T-helper 22 cell (primary cell): ENCODE data around the gene SGTA.

ENCODE experiments used
- DNase-seq: peaks from one replicate; pipeline ENCODE4 v3.0.0-alpha.2; 2020; ENCODE audit warnings: low read depth

SGTA gene

GRCh38 chr19:2770055-2771013 is 12.7 kb downstream of the SGTA start:
- no peak for DNase-seq

GRCh38 chr19:2769218-2769617 is 13.9 kb downstream of the SGTA start:
- DNase-seq = no peak

- DNase-seq = no peak
Measured at GRCh38 chr19:2768365-2769132, 14.5 kb downstream of the SGTA start.

- no peak for DNase-seq
Measured at GRCh38 chr19:2767688-2768087, 15.4 kb downstream of the SGTA start.

GRCh38 chr19:2766594-2767372 is 16.3 kb downstream of the SGTA start:
- DNase-seq = no peak

GRCh38 chr19:2765376-2765775 is 17.7 kb downstream of the SGTA start:
- DNase-seq = no peak

DNA sequence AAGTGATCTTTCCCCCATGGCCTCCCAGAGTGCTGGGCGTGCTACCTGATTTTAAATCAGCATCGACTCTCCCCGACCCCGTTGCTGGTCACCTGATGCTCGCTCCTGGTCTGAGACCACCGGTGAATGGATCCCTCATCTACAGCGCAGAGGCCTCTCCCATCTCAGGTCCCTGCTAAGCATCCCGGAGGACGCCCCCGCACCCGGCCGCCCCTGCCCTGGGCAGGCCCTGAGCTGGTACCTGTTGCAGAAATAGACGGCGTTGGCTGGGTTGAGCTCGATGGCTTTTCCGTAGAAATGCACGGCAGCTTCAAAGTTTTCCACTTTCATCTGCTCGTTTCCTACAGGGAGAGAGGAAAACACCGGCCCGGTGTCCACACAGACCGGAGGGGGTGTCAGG is 18.1 kb downstream of the SGTA start:
- no peak for DNase-seq

GRCh38 chr19:2763687-2764086 is 19.4 kb downstream of the SGTA start:
- DNase-seq = no peak

GRCh38 chr19:2762783-2763496 is 20.1 kb downstream of the SGTA start:
- no peak for DNase-seq

GRCh38 chr19:2761876-2762782 is 20.9 kb downstream of the SGTA start:
- DNase-seq = no peak

GRCh38 chr19:2761309-2761677 is 21.8 kb downstream of the SGTA start:
- DNase-seq = no peak

DNA sequence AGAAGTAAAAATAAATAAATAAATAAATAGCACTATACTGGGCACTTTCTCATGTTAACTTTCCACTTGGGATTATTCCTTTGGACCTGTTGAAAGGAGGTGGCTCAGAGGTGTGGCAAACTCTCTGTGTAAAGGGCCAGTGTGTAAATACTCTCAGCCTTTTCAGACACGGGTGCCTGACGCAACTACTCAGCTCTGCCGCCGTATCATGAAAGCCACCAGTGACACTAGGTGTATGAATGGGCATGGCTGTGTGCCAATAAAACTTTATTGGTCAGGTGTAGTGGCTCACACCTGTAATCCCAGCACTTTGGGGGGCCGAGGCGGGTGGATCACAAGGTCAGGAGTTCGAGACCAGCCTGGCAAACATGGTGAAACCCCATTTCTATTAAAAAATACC is 23.1 kb downstream of the SGTA start:
- DNase-seq = no peak

- DNase-seq = no peak
Measured at GRCh38 chr19:2759362-2759761, 23.7 kb downstream of the SGTA start.

DNA sequence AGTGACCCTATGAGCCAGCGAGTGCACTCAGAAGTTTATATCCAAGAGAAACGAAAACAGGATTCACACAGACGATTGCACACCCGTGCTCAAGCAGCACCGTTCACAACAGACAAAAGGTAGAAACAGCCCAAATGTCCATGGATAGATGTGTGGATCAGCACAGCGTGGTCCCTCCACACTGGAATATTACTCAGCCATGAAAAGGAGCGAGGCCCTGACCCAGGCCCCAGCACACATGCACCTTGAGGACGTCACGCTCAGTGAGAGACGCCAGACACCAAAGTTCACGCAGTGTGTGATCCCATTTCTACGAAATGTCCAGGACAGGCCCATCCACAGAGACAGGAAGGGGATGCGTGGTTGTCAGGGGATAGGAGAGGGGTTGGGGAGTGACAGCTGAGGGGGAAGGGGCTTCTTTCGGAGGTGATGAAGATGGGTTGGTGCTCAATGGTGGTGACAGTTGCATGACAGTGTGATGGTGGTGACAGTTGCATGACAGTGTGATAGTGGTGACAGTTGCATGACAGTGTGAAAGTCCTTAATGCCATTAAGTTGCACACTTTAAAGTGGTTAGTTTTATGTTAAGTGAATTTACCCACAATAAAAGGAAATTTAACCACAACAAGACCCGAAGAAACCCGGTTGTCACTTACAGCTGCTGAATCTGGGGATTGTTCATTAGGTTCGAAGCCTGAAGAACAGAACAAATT is 24.3 kb downstream of the SGTA start:
- DNase-seq = no peak

DNA sequence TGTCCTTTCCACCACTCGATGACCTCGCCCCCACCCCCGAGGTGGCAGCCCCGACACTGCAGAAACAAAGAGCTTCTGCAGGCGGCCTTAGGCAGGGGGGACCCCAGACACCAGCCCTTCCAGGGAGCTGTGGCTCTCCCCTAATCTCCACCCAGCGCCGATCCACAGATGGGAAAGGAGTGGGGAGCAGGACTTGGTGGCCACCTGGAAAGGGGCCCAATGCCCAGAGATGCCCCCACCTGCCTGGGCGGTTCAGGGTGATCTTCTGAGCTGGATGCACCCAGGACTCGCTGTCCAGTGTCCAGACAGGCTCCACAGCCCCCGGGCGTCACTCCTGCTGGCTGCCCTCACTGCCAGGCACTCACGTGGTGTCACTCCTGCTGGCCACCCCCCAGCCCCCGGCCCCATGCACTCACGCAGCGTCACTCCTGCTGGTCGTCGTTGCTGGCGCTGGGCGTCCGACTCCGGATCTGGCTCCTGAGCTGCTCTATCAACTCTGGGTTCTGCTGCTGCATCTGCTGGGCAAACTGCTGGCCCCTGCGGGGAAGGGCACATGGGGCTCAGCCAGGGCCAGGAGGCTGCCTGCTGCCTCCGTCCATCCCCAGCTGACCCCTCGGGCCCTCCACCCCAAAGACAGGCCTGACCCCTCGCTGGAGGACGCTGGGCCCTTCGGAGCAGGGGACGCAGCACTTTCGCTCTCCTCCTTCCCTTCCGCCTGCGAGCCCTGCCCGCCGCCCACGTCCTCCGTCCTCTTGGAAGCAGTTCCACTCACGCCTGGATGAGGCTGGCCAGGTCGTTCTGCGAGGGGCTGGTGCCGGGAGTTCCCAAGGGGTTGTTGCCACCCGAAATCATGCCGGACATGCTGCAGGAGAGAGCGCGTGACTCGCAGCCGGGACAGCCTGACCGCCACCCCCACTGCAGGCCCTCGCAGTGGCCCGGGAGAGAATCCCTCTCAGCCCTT is 25.9 kb downstream of the SGTA start:
- DNase-seq = no peak

- no peak for DNase-seq
Measured at GRCh38 chr19:2756477-2756876, 26.6 kb downstream of the SGTA start.

GRCh38 chr19:2755811-2756210 is 27.3 kb downstream of the SGTA start:
- no peak for DNase-seq

- no peak for DNase-seq
Measured at GRCh38 chr19:2755448-2755705, 27.7 kb downstream of the SGTA start.
